Stimulated activated naive CD8-positive, alpha-beta T cell treated with anti-CD3 and anti-CD28 coated beads, Interleukin-15, Interleukin-2, amounts not matched to agents 100 ng/mL and 50 ng/mL, for 24 hours (primary cell): Measurements from ENCODE around the gene MYL12A.
A peak's percentile ranks its signal among the peaks of the same experiment; 100 is the strongest.

ENCODE experiments used
- H3K27ac Mint-ChIP-seq: one replicate; pipeline ENCODE4 v1.8.0; 2021; ENCODE audit warnings: mild to moderate bottlenecking, mixed read lengths
- H3K27me3 Mint-ChIP-seq: one replicate; pipeline ENCODE4 v1.8.0; 2021; ENCODE audit warnings: mixed read lengths
- H3K36me3 Mint-ChIP-seq: one replicate; pipeline ENCODE4 v1.8.0; 2021; ENCODE audit warnings: low read depth, mixed read lengths
- H3K4me1 Mint-ChIP-seq: one replicate; pipeline ENCODE4 v1.8.0; 2021; ENCODE audit warnings: low read depth, mixed read lengths
- H3K4me3 Mint-ChIP-seq: one replicate; pipeline ENCODE4 v1.8.0; 2021; ENCODE audit warnings: mild to moderate bottlenecking, mixed read lengths
- H3K9me3 Mint-ChIP-seq: one replicate; pipeline ENCODE4 v1.8.0; 2021; ENCODE audit warnings: mixed read lengths

Gene MYL12A

GRCh38 chr18:3245185-3245564, 2.4 kb upstream of the MYL12A start:
- H3K9me3 Mint-ChIP-seq = peaks cover 7% of the 10 kb centered on the region
- no peaks in the 10 kb centered on the region for H3K27me3 Mint-ChIP-seq
- H3K4me1 Mint-ChIP-seq = peaks cover 34% of the 10 kb centered on the region
- no peak overlapping the region for H3K27ac Mint-ChIP-seq
- peak overlapping the region; percentile 95 for H3K4me3 Mint-ChIP-seq
- H3K36me3 Mint-ChIP-seq = peaks cover 37% of the 10 kb centered on the region

GRCh38 chr18:3245853-3246634, 1.6 kb upstream of the MYL12A start:
- no peaks in the 10 kb centered on the region for H3K9me3 Mint-ChIP-seq
- peaks cover 41% of the 10 kb centered on the region for H3K4me1 Mint-ChIP-seq
- H3K4me3 Mint-ChIP-seq = peak overlapping the region; percentile 95
- no peaks in the 10 kb centered on the region for H3K27me3 Mint-ChIP-seq
- peak overlapping the region; percentile 97 for H3K27ac Mint-ChIP-seq
- H3K36me3 Mint-ChIP-seq = peaks cover 35% of the 10 kb centered on the region

GRCh38 chr18:3246635-3247239, 864 bp upstream of the MYL12A start:
- Mint-ChIP-seq H3K4me3 (peak overlapping the region; percentile 95), H3K4me1 (peaks cover 47% of the 10 kb centered on the region), H3K9me3 (no peaks in the 10 kb centered on the region), H3K36me3 (peaks cover 34% of the 10 kb centered on the region), H3K27me3 (no peaks in the 10 kb centered on the region), H3K27ac (peak overlapping the region; percentile 97)

GRCh38 chr18:3248062-3248657, 559 bp downstream of the MYL12A start:
- Mint-ChIP-seq H3K4me3 (peak overlapping the region; percentile 95), H3K9me3 (no peaks in the 10 kb centered on the region), H3K36me3 (peaks cover 36% of the 10 kb centered on the region), H3K27ac (peak overlapping the region; percentile 64), H3K27me3 (no peaks in the 10 kb centered on the region), H3K4me1 (peaks cover 61% of the 10 kb centered on the region)

GRCh38 chr18:3248658-3249359, 1.2 kb downstream of the MYL12A start:
- no peaks in the 10 kb centered on the region for H3K9me3 Mint-ChIP-seq
- H3K27me3 Mint-ChIP-seq = no peaks in the 10 kb centered on the region
- H3K27ac Mint-ChIP-seq = peak overlapping the region; percentile 64
- peaks cover 43% of the 10 kb centered on the region for H3K36me3 Mint-ChIP-seq
- H3K4me1 Mint-ChIP-seq = peaks cover 67% of the 10 kb centered on the region
- H3K4me3 Mint-ChIP-seq = peak overlapping the region; percentile 95

GRCh38 chr18:3250237-3251107, 2.9 kb downstream of the MYL12A start:
- Mint-ChIP-seq H3K9me3 (no peaks in the 10 kb centered on the region), H3K4me1 (peaks cover 71% of the 10 kb centered on the region), H3K36me3 (peaks cover 58% of the 10 kb centered on the region), H3K4me3 (peak overlapping the region; percentile 80), H3K27me3 (no peaks in the 10 kb centered on the region), H3K27ac (peak overlapping the region; percentile 90)

GRCh38 chr18:3251249-3251962, 3.8 kb downstream of the MYL12A start:
- no peaks in the 10 kb centered on the region for H3K9me3 Mint-ChIP-seq
- H3K36me3 Mint-ChIP-seq = peaks cover 68% of the 10 kb centered on the region
- peaks cover 73% of the 10 kb centered on the region for H3K4me1 Mint-ChIP-seq
- H3K4me3 Mint-ChIP-seq = peak overlapping the region; percentile 71
- peak overlapping the region; percentile 80 for H3K27ac Mint-ChIP-seq
- H3K27me3 Mint-ChIP-seq = no peaks in the 10 kb centered on the region

- H3K9me3 Mint-ChIP-seq = no peaks in the 10 kb centered on the region
- peak overlapping the region; percentile 71 for H3K4me3 Mint-ChIP-seq
- peaks cover 77% of the 10 kb centered on the region for H3K4me1 Mint-ChIP-seq
- peaks cover 73% of the 10 kb centered on the region for H3K36me3 Mint-ChIP-seq
- H3K27ac Mint-ChIP-seq = peak overlapping the region; percentile 80
- no peaks in the 10 kb centered on the region for H3K27me3 Mint-ChIP-seq
Observed at GRCh38 chr18:3251963-3252277, 4.3 kb downstream of the MYL12A start.

- H3K27ac Mint-ChIP-seq = peak overlapping the region; percentile 82
- no peaks in the 10 kb centered on the region for H3K9me3 Mint-ChIP-seq
- peak overlapping the region; percentile 48 for H3K4me3 Mint-ChIP-seq
- H3K27me3 Mint-ChIP-seq = no peaks in the 10 kb centered on the region
- peaks cover 81% of the 10 kb centered on the region for H3K4me1 Mint-ChIP-seq
- peaks cover 82% of the 10 kb centered on the region for H3K36me3 Mint-ChIP-seq
Observed at GRCh38 chr18:3252843-3253242, 5.2 kb downstream of the MYL12A start.

GRCh38 chr18:3254725-3255124, 7.1 kb downstream of the MYL12A start:
- peaks cover 91% of the 10 kb centered on the region for H3K36me3 Mint-ChIP-seq
- H3K9me3 Mint-ChIP-seq = no peaks in the 10 kb centered on the region
- H3K27ac Mint-ChIP-seq = peak overlapping the region; percentile 23
- H3K27me3 Mint-ChIP-seq = no peaks in the 10 kb centered on the region
- H3K4me1 Mint-ChIP-seq = peaks cover 96% of the 10 kb centered on the region
- no peak overlapping the region for H3K4me3 Mint-ChIP-seq

GRCh38 chr18:3255611-3256165, 8.1 kb downstream of the MYL12A start:
- no peak overlapping the region for H3K4me3 Mint-ChIP-seq

GRCh38 chr18:3256693-3257626, 9.4 kb downstream of the MYL12A start:
- Mint-ChIP-seq H3K9me3 (no peaks in the 10 kb centered on the region), H3K4me1 (peaks cover 90% of the 10 kb centered on the region), H3K4me3 (no peak overlapping the region), H3K27me3 (no peaks in the 10 kb centered on the region), H3K36me3 (peaks cover 80% of the 10 kb centered on the region), H3K27ac (peak overlapping the region; percentile 77)

More at GRCh38 chr18:3255611-3256165, 8.1 kb downstream of the MYL12A start:
- no peaks in the 10 kb centered on the region for H3K9me3 Mint-ChIP-seq
- peak overlapping the region; percentile 89 for H3K27ac Mint-ChIP-seq
- no peaks in the 10 kb centered on the region for H3K27me3 Mint-ChIP-seq
- peaks cover 82% of the 10 kb centered on the region for H3K36me3 Mint-ChIP-seq
- H3K4me1 Mint-ChIP-seq = peaks cover 96% of the 10 kb centered on the region
